Hepatocyte (in vitro differentiated cells): ENCODE results near the gene PRKACA. TPM values are rescaled to one million over a fixed set of nuclear protein-coding genes. Genes with fewer than 3 reads are reported as not detected.

Source experiments
- DNase-seq: peaks from one replicate; pipeline ENCODE4 v3.0.0-alpha.2; 2016; ENCODE audit warnings: low spot score
- H2AFZ ChIP-seq: fragments of 200-600 bp; sonication (generic); 2 replicates; pipeline ENCODE4 v1.6.0; 2016; ENCODE audit warnings: antibody characterized with exemption, mild to moderate bottlenecking
- H3K27ac ChIP-seq: fragments of 200-600 bp; sonication (generic); 2 replicates; pipeline ENCODE4 v1.5.1; 2016; ENCODE audit warnings: mild to moderate bottlenecking
- H3K27me3 ChIP-seq: fragments of 200-600 bp; sonication (generic); 2 replicates; pipeline ENCODE4 v1.6.1; 2016
- H3K36me3 ChIP-seq: fragments of 200-600 bp; sonication (generic); replicated peaks from 2 replicates; pipeline ENCODE4 v1.5.1; 2016; ENCODE audit warnings: low read depth; ENCODE audit not compliant: insufficient read depth
- H3K4me1 ChIP-seq: fragments of 200-600 bp; sonication (generic); 2 replicates; pipeline ENCODE4 v1.5.1; 2016; ENCODE audit warnings: mild to moderate bottlenecking, moderate library complexity; ENCODE audit not compliant: insufficient read depth
- H3K4me2 ChIP-seq: fragments of 200-600 bp; sonication (generic); 2 replicates; pipeline ENCODE4 v1.6.0; 2016
- H3K4me3 ChIP-seq: fragments of 200-600 bp; sonication (generic); 2 replicates; pipeline ENCODE4 v1.5.1; 2016; ENCODE audit warnings: mild to moderate bottlenecking
- H3K79me2 ChIP-seq: fragments of 200-600 bp; sonication (generic); 2 replicates; pipeline ENCODE4 v1.6.0; 2017; ENCODE audit warnings: mild to moderate bottlenecking
- H3K9me2 ChIP-seq: fragments of 200-600 bp; sonication (generic); replicated peaks from 2 replicates; pipeline ENCODE4 v1.6.0; 2017; ENCODE audit warnings: mild to moderate bottlenecking; ENCODE audit not compliant: insufficient read depth
- H3K9me3 ChIP-seq: fragments of 200-600 bp; sonication (generic); 2 replicates; pipeline ENCODE4 v1.5.1; 2016; ENCODE audit warnings: low read depth, mild to moderate bottlenecking
- H4K20me1 ChIP-seq: fragments of 200-600 bp; sonication (generic); 2 replicates; pipeline ENCODE4 v1.6.0; 2016; ENCODE audit warnings: mild to moderate bottlenecking; ENCODE audit not compliant: insufficient read depth, poor library complexity, severe bottlenecking
- EZH2 ChIP-seq: fragments of 200-600 bp; sonication (generic); IDR thresholded peaks from 2 replicates; pipeline ENCODE4 v1.6.1; 2016; ENCODE audit warnings: antibody characterized with exemption, mild to moderate bottlenecking, borderline replicate concordance
- EZH2phosphoT487 ChIP-seq: fragments of 200-600 bp; sonication (generic); IDR thresholded peaks from one replicate; pipeline ENCODE4 v1.6.1; 2018; ENCODE audit warnings: antibody characterized with exemption, mild to moderate bottlenecking, low read depth, moderate library complexity; ENCODE audit not compliant: unreplicated experiment, severe bottlenecking
- WGBS: methylation state at CpG from one replicate; pipeline ENCODE4 v1.1.6; 2016; ENCODE audit warnings: low lambda C conversion rate; ENCODE audit errors: missing lambda C conversion rate; 5-methylcytosine and 5-hydroxymethylcytosine counted together
- polyA plus RNA-seq: library from polyadenylated mRNA; unstranded; fragments of >200 nt; fragmentation: Nextera tagmentation; extraction: Ambion mirVana; gene quantifications from 2 replicates; pipeline ENCODE4 v1.2.1, GENCODE V29; 2016
- total RNA-seq: library from RNA; depleted of rRNA; stranded (reverse); fragments of >200 nt; gene quantifications from 2 replicates; pipeline ENCODE4 v1.2.3, GENCODE V29; 2014
- TF ChIP-seq, protein P1 (sequence below): fragments of 200-600 bp; sonication (generic); IDR thresholded peaks from 2 replicates; pipeline ENCODE4 v1.5.1; 2016; ENCODE audit warnings: antibody characterized with exemption, mild to moderate bottlenecking; ENCODE audit not compliant: poor library complexity

PRKACA gene
- total and polyA plus RNA-seq, 2 experiments from 2014 or later: 13.4 to 41.5 TPM

DNA sequence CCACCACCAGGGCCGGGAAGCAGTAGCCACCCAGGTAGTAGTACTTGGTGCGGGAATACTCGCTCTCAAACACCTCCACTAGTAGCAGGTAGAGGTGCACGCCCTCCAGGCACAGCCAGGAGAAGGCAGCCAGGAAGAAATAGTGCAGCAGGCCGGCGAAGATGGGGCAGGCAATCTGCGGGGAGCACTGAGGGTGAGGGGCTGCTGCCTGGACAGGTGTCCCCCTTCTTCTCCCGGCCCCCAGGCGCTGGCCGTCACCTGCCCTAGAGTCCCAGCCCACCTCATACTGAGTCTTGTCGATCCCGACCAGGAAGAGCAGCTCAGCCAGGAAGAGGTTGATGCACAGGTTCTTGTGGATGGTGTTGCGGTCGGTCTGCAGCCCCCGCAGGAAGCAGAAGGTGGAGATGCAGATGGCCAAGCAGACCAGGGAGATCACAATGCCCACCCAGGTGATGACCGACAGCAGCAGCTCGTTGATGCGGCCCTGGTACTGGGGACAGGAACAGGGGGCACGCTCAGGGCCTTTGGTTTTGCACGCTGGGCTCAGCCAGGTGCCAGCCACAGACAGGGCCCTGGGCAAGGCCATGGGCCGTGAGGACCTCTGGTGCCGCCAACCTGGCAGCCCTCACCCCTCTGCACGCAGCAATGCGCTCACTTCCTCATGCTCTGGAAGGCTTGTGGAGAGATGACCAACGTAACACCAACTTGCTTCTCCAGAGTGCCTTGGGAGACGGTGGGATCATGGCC, 39.6 kb upstream of the PRKACA start:
- H3K4me1 ChIP-seq: no peaks in the 10 kb centered on the region
- H4K20me1 ChIP-seq: no peaks in the 10 kb centered on the region
- no peaks in the 10 kb centered on the region for H3K27me3 ChIP-seq
- DNase-seq: no peak
- no peak overlapping the region for H2AFZ ChIP-seq
- H3K9me2 ChIP-seq: no peaks in the 10 kb centered on the region
- no peak overlapping the region for H3K27ac ChIP-seq
- TF ChIP-seq EZH2phosphoT487 (no peak), EZH2 (no peak)
- TF ChIP-seq, protein P1, sequence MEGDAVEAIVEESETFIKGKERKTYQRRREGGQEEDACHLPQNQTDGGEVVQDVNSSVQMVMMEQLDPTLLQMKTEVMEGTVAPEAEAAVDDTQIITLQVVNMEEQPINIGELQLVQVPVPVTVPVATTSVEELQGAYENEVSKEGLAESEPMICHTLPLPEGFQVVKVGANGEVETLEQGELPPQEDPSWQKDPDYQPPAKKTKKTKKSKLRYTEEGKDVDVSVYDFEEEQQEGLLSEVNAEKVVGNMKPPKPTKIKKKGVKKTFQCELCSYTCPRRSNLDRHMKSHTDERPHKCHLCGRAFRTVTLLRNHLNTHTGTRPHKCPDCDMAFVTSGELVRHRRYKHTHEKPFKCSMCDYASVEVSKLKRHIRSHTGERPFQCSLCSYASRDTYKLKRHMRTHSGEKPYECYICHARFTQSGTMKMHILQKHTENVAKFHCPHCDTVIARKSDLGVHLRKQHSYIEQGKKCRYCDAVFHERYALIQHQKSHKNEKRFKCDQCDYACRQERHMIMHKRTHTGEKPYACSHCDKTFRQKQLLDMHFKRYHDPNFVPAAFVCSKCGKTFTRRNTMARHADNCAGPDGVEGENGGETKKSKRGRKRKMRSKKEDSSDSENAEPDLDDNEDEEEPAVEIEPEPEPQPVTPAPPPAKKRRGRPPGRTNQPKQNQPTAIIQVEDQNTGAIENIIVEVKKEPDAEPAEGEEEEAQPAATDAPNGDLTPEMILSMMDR: no peak
- 95% methylated on average over 24 of the region's 26 CpGs for WGBS
- H3K4me2 ChIP-seq: no peak overlapping the region
- H3K36me3 ChIP-seq: no peaks in the 10 kb centered on the region
- no peak overlapping the region for H3K4me3 ChIP-seq
- H3K9me3 ChIP-seq: no peaks in the 10 kb centered on the region
- no peaks in the 10 kb centered on the region for H3K79me2 ChIP-seq

DNA sequence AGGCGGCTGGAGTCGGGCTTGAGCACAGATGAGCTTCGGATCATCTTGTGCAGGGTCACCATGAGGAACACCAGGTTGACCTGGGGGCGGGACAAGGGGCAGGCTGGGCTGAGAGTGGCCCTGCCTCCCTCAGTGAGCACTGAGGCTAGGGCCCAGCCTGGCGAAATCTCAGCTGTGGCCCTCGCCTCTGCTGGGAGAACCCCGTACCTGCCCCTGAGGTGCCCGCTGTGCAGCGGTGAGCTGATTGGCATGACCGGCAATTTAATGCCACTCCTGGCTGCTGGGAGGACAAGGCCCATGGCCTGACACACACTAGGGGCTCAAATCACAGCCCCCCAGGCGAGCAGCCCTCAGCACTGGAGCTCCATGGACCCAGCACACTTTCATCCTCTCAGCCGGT, 38.6 kb upstream of the PRKACA start:
- no peak overlapping the region for H2AFZ ChIP-seq

DNA sequence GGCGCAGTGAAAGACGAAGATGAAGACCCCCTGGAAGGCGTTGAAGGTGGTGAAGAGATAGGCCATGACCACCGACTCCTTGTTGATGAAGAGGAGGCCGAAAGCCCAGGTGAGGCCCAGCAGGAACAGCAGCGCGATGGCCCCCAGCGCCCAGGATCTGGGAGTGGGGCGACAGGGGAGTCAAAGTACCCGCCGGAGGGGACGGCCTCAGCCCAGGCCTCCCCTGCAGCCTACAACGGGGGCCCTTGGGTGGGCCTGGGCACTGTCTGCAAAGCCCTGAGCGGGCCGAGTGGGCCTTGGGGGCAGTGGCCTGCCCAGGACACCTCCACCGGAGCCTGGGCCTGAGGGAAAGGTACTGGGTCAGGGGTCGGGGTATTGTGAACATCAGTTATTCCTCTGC, 37.8 kb upstream of the PRKACA start:
- H3K9me3 ChIP-seq: no peaks in the 10 kb centered on the region
- 98% methylated on average over 17 of the region's 17 CpGs for WGBS
- H3K4me1 ChIP-seq: no peaks in the 10 kb centered on the region
- TF ChIP-seq, protein P1: no peak
- TF ChIP-seq EZH2 (no peak), EZH2phosphoT487 (no peak)
- DNase-seq: no peak
- no peak overlapping the region for H2AFZ ChIP-seq
- no peaks in the 10 kb centered on the region for H4K20me1 ChIP-seq
- H3K27me3 ChIP-seq: no peaks in the 10 kb centered on the region
- H3K9me2 ChIP-seq: no peaks in the 10 kb centered on the region
- H3K4me2 ChIP-seq: no peak overlapping the region
- H3K4me3 ChIP-seq: no peak overlapping the region
- H3K79me2 ChIP-seq: no peaks in the 10 kb centered on the region
- no peaks in the 10 kb centered on the region for H3K36me3 ChIP-seq
- H3K27ac ChIP-seq: no peak overlapping the region

More for the DNA sequence above, 38.6 kb upstream of the PRKACA start:
- H3K36me3 ChIP-seq: no peaks in the 10 kb centered on the region
- 96% methylated on average over 12 of the region's 12 CpGs for WGBS
- H3K4me1 ChIP-seq: no peaks in the 10 kb centered on the region
- H3K27ac ChIP-seq: no peak overlapping the region
- H3K79me2 ChIP-seq: no peaks in the 10 kb centered on the region
- H3K9me2 ChIP-seq: no peaks in the 10 kb centered on the region
- H4K20me1 ChIP-seq: no peaks in the 10 kb centered on the region
- H3K4me3 ChIP-seq: no peak overlapping the region
- H3K27me3 ChIP-seq: no peaks in the 10 kb centered on the region
- H3K9me3 ChIP-seq: no peaks in the 10 kb centered on the region
- TF ChIP-seq EZH2 (no peak), EZH2phosphoT487 (no peak)
- TF ChIP-seq, protein P1: no peak
- no peak for DNase-seq
- no peak overlapping the region for H3K4me2 ChIP-seq
